ENCODE measurements around the gene NINJ2. TPM values are rescaled to one million over a fixed set of nuclear protein-coding genes. Genes with fewer than 3 reads are reported as not detected.

Gene NINJ2
- polyA plus RNA-seq, 3 donors: 32.9 to 92.7 (median 73.7) TPM

DNA sequence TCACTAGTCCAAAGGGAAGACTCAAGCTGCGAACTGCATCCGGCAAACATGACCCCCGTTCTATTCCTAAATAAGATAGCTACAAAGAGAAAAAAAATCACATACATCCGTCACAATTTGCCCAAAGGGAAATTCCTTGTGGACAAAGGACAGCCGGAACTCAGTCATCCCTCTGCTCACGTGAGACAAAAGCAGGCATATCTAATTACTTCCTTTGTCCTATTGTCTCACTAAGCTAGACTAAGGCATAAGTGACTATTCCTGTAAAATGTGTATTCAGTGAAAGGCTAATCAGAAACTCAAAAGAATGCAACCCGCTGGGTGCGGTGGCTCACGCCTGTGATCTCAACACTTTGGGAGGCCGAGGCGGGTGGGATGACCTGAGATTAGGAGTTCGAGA, 27.2 kb upstream of the NINJ2 start:
- no peaks in the 10 kb centered on the region for H3K27me3 Mint-ChIP-seq (ENCODE audit: low read depth in 3 of 3)
- H3K4me2 ChIP-seq (replicated peaks; ENCODE audit: extremely low read depth, low read length, poor library complexity, severe bottlenecking): no peak overlapping the region
- H3K36me3 Mint-ChIP-seq: peaks cover 0 to 5% of the 10 kb centered on the region in 2 donors
- H3K4me1 Mint-ChIP-seq: peaks cover 26% of the 10 kb centered on the region
- no peak overlapping the region for H3K4me3 Mint-ChIP-seq
- H4K20me1 ChIP-seq (ENCODE audit: insufficient read depth, low read length): no peaks in the 10 kb centered on the region
- intact Hi-C loops (cut with micrococcal nuclease): no loop called here
- H3K9me3 ChIP-seq (replicated peaks in 1 of 2; ENCODE audit: control insufficient read depth in 1 of 2, insufficient read depth in 1 of 2, low read length in 2 of 2): no peaks in the 10 kb centered on the region
- peaks cover 29 to 30% of the 10 kb centered on the region in 2 donors for H3K4me1 ChIP-seq (ENCODE audit: control insufficient read depth in 1 of 2, insufficient read depth in 2 of 2, low read length in 2 of 2)
- H3K27ac ChIP-seq (ENCODE audit: low read depth in 1 of 2, low read length in 2 of 2): no peak overlapping the region
- H3K36me3 ChIP-seq (replicated peaks in 1 of 2; ENCODE audit: control insufficient read depth in 1 of 2, insufficient read depth in 2 of 2, low read length in 2 of 2): no peaks in the 10 kb centered on the region
- H2AFZ ChIP-seq (ENCODE audit: insufficient read depth, low read depth, low read length, poor library complexity, severe bottlenecking): no peak overlapping the region
- H3K79me2 ChIP-seq (ENCODE audit: insufficient read depth, low read length): no peaks in the 10 kb centered on the region
- 92% methylated on average over 5 of the region's 12 CpGs for WGBS (ENCODE audit: insufficient coverage)
- no peak overlapping the region for H3K9ac ChIP-seq (ENCODE audit: insufficient read depth, low read length, poor library complexity, severe bottlenecking)
- no peaks in the 10 kb centered on the region for H3K9me3 Mint-ChIP-seq
- H3K27me3 ChIP-seq (ENCODE audit: control insufficient read depth in 2 of 2, insufficient read depth in 2 of 2, low read length in 2 of 2): no peaks in the 10 kb centered on the region
- DNase-seq: no peak
- H3K4me3 ChIP-seq (replicated peaks in 1 of 3; ENCODE audit: low read depth in 2 of 3, low read length in 3 of 3): no peak overlapping the region
- TF ChIP-seq, protein P1, sequence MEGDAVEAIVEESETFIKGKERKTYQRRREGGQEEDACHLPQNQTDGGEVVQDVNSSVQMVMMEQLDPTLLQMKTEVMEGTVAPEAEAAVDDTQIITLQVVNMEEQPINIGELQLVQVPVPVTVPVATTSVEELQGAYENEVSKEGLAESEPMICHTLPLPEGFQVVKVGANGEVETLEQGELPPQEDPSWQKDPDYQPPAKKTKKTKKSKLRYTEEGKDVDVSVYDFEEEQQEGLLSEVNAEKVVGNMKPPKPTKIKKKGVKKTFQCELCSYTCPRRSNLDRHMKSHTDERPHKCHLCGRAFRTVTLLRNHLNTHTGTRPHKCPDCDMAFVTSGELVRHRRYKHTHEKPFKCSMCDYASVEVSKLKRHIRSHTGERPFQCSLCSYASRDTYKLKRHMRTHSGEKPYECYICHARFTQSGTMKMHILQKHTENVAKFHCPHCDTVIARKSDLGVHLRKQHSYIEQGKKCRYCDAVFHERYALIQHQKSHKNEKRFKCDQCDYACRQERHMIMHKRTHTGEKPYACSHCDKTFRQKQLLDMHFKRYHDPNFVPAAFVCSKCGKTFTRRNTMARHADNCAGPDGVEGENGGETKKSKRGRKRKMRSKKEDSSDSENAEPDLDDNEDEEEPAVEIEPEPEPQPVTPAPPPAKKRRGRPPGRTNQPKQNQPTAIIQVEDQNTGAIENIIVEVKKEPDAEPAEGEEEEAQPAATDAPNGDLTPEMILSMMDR (IDR thresholded peaks at IDR 0.05): no peak
- H3K27ac Mint-ChIP-seq: no peak overlapping the region

DNA sequence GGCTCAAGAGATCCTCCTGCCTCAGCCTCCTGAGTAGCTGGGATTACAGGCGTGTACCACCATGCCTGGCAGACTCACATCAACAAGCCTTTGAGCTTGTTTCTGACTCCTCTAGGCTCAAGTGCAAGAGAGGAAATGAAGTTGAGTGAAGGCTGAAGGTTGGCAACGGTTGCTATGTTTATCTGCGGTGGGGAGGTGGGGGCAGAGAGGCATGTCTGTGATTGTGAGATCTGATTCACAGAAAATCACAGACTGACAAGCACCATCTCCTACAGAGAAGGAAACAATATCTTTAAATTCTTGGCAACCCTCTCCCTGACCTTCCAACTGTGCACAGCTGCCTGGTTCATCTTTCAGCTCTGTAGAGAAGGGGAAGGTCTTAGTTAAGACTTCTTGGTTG, 22.1 kb upstream of the NINJ2 start:
- Histone ChIP-seq H3K27me3 (ENCODE audit: control insufficient read depth in 2 of 2, insufficient read depth in 2 of 2, low read length in 2 of 2) (no peaks in the 10 kb centered on the region), H3K4me3 (replicated peaks in 1 of 3; ENCODE audit: low read depth in 2 of 3, low read length in 3 of 3) (no peak overlapping the region), H3K9me3 (replicated peaks in 1 of 2; ENCODE audit: control insufficient read depth in 1 of 2, insufficient read depth in 1 of 2, low read length in 2 of 2) (no peaks in the 10 kb centered on the region), H3K9ac (ENCODE audit: insufficient read depth, low read length, poor library complexity, severe bottlenecking) (peak overlapping the region; percentile 19), H3K79me2 (ENCODE audit: insufficient read depth, low read length) (no peaks in the 10 kb centered on the region), H2AFZ (ENCODE audit: insufficient read depth, low read depth, low read length, poor library complexity, severe bottlenecking) (peak overlapping the region; percentile 29), H3K36me3 (replicated peaks in 1 of 2; ENCODE audit: control insufficient read depth in 1 of 2, insufficient read depth in 2 of 2, low read length in 2 of 2) (no peaks in the 10 kb centered on the region), H3K4me1 (ENCODE audit: control insufficient read depth in 1 of 2, insufficient read depth in 2 of 2, low read length in 2 of 2) (peaks cover 17 to 20% of the 10 kb centered on the region in 2 donors), H3K4me2 (replicated peaks; ENCODE audit: extremely low read depth, low read length, poor library complexity, severe bottlenecking) (peak overlapping the region; percentile 34), H3K27ac (ENCODE audit: low read depth in 1 of 2, low read length in 2 of 2) (peak overlapping the region; percentile 70 to 89), H4K20me1 (ENCODE audit: insufficient read depth, low read length) (no peaks in the 10 kb centered on the region)
- TF ChIP-seq, protein P1 (IDR thresholded peaks at IDR 0.05): no peak
- Mint-ChIP-seq H3K4me1 (peaks cover 12% of the 10 kb centered on the region), H3K9me3 (no peaks in the 10 kb centered on the region), H3K27me3 (ENCODE audit: low read depth in 3 of 3) (peaks cover 1 to 6% (median 2%) of the 10 kb centered on the region in 3 donors), H3K36me3 (no peaks in the 10 kb centered on the region), H3K4me3 (peak overlapping the region in 1 of 2 donors; percentile 51), H3K27ac (peak overlapping the region; percentile 78 to 96 (median 91))
- peak; percentile 81 to 88 (median 83) for DNase-seq
- WGBS (ENCODE audit: insufficient coverage): no CpG with 5 or more reads among the region's 3 CpGs
- intact Hi-C loops (cut with micrococcal nuclease): loop anchor here in 1 of 2 donors (10.0 kb wide), 1 partner anchor 59 kb away; no protein-coding TSS in a partner anchor
